Endothelial cell of hepatic sinusoid (primary cell): ENCODE results near the gene PFDN5.

Experiments used
- in situ Hi-C: cut with HindIII; loops from 2 replicates; pipeline ENCODE4 v1.10.0; 2017; ENCODE audit warnings: low sequenced_read_pairs

The PFDN5 gene

DNA sequence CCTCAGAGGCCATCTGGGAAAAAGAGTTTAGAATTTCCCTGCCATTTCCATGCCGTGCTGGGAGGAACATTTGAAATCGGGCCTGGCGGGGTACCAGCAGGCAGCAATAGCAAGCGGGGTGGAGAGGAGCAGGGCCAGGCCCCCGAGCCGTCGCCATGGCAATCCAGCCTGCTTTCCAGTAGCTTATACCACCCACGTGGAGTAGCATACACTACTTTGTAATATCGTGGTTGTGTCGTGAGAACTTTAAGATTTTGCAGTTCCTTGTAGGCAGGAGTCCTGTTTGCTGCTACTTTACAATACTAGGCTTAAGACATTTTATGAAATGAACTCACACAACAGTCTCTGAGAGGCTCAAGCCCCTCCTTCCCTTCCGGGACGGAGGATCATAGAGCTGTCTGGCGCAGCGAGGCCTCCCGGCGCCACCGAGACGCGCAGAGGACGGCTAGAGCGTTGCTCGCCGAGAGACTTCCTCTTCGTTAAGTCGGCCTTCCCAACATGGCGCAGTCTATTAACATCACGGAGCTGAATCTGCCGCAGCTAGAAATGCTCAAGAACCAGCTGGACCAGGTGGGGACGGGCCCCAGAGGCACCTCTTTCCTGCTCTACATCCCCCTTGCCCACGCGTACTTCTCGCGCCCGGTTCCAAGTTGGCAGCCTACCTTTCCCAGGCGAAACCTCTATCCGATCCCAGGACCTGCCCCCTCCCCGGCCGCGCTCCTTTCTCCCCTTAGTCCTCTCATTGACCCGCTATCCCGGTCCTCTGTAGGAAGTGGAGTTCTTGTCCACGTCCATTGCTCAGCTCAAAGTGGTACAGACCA lies at the start of gene PFDN5:
PFDN5 (plus strand) TSS at position 473 of the 821 bp plus-strand sequence; CDS start at position 499, 26 bp downstream.
- in situ Hi-C loops, result no loop called here

DNA sequence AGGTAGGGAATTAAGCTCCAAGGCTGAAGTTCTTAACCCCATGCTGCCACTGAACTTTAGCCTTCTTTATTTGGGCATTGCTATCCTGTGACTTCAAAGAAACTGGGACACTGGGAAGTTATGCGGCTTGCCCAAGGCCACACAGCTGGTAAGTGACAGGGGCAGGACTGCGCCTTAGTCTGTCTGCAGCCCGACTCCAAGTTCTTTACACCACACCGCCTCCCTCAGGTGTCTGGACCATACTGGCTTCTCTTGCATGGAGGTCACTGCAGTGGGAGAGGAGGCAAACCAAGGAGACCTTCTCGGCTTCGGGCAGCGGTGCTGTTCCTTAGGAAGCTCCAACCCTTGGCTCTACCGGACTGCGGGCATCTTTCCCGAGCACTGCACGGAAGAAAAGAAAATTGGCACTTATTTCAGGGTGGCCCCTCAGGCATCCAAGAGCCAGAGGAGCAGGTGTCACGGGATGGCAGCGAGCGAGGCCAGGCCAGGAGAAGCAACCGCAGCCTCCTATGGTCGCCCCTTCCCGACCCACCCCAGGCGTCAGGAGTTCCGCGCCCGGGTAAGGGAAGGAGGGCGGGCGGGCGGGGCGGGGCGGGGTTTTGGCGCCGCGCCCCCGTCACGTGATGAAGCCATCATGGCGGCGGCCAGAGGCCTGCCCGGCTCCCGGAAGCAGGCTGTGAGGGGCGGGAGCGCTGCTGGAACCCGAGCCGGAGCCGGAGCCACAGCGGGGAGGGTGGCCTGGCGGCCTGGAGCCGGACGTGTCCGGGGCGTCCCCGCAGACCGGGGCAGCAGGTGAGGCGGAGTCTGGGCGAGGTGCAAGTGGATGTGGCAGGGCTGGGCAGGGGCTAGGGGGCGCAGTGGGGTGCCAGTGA lies 43.6 kb upstream of the PFDN5 start:
- in situ Hi-C loops, result no loop called here

DNA sequence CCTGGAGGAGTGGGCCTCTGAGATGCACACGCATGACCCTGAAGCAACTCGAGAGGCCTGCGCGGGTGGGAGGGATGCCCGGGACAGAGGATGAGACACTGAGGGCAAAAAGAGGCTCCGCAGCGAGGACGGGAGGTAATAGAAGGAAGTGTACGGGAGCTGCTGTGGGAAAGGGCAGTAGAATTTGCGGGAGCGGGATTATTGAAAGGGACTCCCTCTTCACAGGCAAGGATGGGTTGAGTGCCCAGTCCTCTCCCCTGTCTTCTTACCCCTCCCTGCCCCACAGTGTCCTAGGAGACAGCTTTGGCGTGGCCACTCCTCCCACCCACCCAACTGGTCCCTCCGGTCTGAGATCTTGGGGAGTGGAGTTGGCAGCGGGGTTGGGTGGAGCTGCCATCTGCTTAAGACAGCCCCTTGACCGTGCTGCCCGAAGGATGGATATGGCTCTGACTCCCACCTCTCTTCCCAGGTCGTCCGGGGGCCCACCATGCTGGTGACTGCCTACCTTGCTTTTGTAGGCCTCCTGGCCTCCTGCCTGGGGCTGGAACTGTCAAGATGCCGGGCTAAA lies 42.9 kb upstream of the PFDN5 start:
- in situ Hi-C loops, result no loop called here

DNA sequence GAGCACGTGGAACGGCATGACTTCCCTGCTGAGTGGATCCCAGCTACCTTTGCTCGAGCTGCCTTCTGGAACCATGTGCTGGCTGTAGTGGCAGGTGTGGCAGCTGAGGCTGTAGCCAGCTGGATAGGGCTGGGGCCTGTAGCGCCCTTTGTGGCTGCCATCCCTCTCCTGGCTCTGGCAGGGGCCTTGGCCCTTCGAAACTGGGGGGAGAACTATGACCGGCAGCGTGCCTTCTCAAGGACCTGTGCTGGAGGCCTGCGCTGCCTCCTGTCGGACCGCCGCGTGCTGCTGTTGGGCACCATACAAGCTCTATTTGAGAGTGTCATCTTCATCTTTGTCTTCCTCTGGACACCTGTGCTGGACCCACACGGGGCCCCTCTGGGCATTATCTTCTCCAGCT lies 42.0 kb upstream of the PFDN5 start:
- in situ Hi-C loops, result no loop called here

DNA sequence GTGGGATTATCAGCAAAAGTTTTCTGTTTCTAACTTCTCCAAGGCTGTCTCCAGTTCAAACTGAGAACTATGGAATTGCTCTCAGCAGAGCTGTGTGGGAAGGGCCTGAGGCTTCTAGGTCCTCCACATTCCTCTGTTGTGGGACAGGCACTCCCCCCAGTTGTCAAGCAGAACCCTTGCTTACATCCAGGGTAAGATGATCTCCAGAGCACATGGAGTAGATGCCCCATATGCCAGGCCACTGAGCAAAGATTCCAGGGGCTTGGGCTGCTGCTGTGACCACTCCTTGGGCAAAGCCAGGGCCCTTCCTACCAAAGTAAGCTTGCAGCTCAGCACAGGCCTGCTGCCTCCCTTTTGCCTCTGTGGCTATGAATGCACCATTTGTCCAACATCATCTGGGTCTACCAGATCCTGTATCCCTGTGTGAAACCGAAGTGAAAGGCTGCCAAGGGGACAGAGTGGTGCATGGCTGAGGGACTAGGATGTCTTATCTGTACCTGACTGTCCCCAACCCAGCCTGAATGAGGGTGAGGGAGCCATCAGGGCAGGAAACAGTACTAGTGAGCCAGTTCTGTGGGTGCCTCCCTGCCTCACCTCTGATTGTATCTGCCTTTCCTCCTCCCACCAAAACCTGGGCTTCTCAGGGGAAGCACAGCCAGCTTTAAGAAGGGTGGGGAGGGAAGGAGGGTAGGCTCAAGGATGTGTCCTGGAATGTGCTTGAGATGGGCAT lies 40.4 kb upstream of the PFDN5 start:
- in situ Hi-C loops, result no loop called here

DNA sequence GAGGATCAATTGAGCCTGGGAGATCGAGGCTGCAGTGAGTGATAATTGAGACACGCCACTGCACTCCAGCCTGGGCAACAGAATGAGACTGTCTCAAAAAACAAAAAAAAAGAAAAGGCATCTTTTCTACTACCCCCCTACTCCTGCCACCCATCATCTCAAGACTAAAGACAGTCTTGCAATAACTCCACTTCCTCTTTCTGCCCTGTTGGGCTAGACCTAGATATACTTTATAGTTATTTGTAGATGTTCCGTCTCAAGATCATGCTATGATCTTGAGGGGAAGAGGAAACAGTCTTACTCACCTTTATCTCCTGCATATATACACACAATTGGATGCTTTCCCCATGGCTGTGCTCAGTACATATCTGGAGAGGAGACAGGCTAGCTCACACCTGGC lies 39.3 kb upstream of the PFDN5 start:
- in situ Hi-C loops, result no loop called here

DNA sequence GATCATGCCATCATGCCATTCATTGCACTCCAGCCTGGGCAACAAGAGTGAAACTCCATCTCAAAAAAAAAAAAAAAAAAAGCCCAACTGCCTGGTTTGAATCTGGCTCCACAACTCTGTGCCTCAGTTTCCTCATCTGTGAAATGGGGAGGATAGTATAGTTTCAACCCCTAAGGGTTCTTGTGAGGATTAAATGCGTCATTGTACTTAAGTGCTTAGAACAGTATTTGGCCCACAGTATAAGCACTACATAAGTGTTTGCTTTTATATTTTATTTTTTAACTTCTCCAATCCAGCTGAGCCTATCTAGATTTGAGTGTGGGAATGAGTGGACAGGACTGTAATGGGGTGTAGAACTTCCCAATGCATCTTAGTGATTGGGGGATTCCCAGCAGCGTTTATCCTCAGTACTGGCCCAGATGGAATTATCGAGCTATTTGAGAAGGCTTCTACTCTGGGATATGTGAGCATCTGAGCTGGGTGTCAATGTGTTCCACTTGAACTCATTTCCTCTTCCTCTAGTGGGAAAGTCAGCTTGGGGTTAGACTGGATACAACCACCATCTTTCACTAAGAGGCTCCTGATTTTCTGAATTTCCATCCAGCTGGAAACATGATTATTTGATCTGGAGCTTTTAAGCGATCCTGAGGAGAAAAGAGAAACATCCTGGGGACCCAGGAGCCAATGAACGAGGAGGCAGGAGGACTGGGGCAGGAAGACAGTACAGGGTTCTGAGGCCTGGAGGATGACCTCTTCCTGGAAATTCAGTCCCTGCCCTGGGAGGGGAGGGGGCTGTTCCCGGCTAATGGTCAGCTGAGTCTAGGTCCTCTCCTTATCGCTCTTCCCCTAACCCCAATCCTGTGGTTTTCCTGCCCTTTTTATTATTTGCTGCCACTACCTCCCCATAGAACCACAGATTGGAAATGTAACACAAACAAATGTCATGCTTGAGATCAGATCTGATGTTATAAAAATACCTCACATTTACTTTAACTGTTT lies 36.5 kb upstream of the PFDN5 start:
- in situ Hi-C loops, result no loop called here

DNA sequence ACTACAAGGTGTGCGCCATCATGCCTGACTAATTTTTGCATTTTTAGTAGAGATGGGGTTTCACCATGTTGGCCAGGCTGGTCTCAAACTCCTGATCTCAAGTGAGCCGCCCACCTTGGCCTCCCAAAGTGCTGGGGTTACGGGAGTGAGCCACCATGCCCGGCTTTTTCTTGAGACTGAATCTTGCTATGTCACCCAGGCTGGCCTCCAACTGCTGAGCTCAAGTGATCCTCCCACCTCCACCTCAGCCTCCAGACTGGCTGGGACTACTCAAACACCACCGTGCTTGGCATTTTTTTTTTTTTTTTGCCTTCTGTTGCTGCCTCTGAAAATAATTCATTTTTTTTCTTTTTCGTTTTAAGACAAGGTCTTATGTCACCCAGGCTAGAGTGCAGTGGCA lies 35.5 kb upstream of the PFDN5 start:
- in situ Hi-C loops, result no loop called here

DNA sequence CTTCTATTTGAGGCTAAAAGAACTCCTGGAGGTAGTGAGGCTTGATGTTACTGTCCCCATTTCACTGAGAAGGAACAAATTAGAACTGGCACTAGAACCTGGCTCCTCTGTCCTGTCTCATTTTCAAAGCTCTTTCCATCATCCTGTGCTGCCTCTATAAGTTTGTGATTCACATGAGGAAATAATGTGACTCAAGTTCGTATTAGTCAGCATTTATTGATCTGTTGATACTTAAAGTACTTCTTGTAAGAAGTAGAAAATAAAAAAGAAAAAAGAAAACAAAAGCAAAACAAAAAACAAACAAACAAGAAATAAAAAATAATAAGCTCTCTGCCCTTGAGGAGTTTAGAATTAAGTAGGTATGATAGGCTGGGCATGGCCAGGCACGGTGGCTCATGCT lies 29.6 kb upstream of the PFDN5 start:
- in situ Hi-C loops, result loop anchor here (5.0 kb wide), 1 partner anchor 188 kb away; the partner anchor contains the start of gene SPRYD3

DNA sequence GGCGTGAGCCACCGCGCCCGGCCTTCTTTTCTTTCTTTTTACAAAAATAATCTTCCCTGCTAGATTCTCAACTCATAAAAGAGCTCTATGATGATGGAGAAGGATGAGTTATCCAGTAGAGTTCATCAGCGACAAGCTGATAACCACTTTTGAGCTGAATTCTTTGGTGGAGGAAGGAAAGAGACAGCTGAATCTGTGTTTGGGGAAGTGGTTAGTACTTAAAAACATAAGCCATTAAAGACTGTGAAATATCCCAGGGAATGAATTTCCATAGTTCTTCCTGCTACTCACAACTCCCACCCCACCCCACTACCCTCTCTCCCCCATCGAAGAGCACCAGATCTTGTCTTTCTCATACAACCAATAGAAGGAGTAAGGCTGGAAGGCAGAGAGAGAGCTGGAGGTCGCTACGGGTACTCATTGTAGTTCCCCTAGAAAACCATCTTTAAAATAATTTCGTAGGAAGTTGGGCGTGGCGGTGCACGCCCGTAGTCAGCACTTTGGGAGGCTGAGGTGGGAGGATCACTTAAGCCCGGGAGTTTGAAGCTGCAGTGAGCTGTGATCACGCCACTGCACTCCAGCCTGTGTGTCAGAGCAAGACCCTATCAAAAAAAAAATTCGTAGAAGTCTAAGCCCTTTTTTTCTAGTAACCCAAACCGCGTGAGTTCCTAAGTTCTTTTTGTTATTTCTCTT lies 27.9 kb upstream of the PFDN5 start:
- in situ Hi-C loops, result loop anchor here (5.0 kb wide), 1 partner anchor 190 kb away; the partner anchor contains the start of gene SPRYD3

DNA sequence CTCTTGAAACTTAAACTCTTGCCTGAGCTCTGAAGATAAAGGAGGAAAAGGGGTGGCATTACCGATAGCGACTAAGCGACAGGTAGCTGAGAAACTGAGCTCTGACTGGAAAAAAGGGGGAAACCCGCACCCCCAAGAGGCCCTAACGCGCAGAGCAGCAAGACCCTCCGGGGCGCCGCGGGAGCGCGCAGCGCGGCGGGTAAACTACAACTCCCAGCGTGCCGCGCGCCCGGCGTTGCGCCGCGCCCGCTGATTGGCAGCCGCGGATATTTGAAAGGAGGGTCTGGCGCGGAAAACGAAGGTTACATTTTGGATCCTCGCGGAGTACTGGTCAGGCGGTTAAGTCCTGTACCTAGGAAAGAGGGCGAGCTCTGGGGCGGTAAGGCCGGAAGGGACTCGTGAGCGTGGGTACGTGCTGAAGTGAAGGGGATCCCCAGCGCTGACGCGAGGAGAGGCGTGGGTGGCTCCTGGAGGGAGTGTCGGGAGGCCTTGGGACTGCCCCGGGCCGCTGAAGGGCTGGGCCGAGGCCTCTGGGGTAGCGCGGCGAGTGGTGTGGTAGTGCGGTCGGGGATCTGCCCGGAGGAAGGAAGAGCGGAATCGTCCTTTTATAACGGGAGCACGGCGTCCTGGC lies 27.2 kb upstream of the PFDN5 start, which contains the start of gene ESPL1:
ESPL1 (plus strand) TSS at position 301 of the 631 bp plus-strand sequence. CDS start 468 bp downstream, outside the sequence.
- in situ Hi-C loops, result loop anchor here (5.0 kb wide), 1 partner anchor 191 kb away; the partner anchor contains the start of gene SPRYD3

DNA sequence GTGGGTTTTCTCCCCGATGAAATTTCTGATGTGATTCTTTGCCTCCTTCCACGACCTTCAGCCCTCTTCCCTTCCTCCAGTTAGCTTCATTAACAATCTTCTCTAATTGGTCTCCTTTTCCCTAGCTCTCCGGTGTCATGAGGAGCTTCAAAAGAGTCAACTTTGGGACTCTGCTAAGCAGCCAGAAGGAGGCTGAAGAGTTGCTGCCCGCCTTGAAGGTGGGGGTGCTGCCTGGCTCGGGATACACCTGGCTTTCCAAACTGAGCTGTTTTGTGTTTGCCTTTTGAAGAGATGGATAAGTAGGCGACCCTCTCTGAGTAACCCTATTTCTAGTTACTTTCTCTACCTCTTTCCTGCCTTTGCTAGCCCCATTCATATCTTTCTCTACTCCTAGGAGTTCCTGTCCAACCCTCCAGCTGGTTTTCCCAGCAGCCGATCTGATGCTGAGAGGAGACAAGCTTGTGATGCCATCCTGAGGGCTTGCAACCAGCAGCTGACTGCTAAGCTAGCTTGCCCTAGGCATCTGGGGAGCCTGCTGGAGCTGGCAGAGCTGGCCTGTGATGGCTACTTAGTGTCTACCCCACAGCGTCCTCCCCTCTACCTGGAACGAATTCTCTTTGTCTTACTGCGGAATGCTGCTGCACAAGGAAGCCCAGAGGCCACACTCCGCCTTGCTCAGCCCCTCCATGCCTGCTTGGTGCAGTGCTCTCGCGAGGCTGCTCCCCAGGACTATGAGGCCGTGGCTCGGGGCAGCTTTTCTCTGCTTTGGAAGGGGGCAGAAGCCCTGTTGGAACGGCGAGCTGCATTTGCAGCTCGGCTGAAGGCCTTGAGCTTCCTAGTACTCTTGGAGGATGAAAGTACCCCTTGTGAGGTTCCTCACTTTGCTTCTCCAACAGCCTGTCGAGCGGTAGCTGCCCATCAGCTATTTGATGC lies 26.4 kb upstream of the PFDN5 start:
- in situ Hi-C loops, result loop anchor here (5.0 kb wide), 1 partner anchor 192 kb away; the partner anchor contains the start of gene SPRYD3

DNA sequence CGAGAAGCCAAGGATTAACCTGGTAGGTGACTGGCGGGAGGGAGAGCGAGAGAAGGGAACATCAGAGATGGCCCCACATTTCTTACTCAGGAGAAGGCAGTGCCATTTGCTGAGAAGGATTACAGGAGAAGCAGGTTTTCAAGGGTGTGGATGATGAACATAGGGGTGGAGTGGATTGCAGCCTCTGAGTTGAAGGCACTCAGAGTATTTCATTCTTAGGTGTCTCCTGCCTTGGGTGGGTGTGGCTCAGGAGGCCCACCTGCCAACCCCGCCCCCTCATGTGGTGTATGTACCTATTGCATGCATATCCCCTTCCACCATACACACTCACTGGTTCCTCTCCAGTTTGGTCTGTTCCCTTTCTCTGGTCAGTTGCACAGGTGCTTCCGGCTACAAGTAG lies 20.9 kb upstream of the PFDN5 start:
- in situ Hi-C loops, result no loop called here

DNA sequence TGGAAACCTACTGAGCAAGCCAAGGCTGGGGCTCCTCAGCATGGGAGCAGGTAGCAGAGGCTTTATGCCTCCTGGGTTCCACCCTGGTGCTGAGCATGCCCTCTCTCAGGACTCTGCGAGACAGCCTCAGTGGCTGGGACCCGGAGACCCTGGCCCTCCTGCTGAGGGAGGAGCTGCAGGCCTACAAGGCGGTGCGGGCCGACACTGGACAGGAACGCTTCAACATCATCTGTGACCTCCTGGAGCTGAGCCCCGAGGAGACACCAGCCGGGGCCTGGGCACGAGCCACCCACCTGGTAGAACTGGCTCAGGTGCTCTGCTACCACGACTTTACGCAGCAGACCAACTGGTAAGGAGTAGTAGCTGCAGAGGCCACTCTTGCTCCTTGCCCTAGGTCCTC lies 18.8 kb upstream of the PFDN5 start:
- in situ Hi-C loops, result no loop called here

DNA sequence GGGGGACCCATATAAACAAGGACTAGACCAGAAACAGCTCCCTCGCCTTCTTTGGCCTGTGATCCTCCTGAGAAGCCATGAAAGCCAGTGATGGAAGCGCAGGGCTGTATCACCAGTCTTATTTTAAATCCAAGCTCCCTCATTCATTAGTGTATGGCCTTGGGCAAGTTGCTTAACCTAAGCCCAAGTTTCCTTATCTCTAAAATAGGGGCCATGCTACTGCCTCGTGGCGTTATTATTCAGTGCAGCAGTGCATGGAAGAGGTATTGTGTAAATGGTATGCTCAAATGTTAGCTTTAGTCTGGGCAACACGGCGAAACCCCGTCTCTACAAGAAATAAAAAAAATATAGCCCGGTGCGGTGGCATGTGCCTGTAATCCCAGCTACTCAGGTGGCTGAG lies 17.4 kb upstream of the PFDN5 start:
- in situ Hi-C loops, result no loop called here

DNA sequence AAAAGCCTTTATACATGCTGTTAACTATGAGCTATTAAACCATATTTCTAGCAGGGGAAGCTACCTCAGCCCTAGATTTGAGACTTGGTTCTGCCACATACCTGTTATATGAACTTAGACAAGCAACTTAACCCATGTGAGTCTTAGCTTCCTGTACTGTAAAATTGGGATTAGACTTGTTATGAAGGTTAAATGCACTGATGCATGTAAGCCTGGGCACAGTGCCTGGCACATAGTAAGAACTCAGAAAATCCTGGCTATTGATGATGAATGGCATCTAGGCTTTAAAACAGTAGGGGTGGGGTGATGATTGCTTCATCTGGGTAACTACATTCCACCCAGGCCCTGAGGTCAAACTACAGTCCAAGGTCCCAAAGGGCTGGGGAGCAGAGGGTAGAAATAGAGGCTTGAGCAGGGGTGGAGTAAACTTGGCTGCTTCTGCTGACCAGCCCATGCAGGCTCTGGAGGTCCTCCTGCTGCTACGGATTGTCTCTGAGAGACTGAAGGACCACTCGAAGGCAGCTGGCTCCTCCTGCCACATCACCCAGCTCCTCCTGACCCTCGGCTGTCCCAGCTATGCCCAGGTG lies 16.0 kb upstream of the PFDN5 start:
- in situ Hi-C loops, result no loop called here
